RWPE1 (cell line): ENCODE measurements around the gene HSPB9.
A peak's percentile ranks its signal among the peaks of the same experiment; 100 is the strongest.

Experiments used
- CTCF ChIA-PET: fragments of 350-600 bp; sonication (Branson Sonifier 250); formaldehyde crosslinking; extraction: SDS; loops from one replicate; lab custom pipeline; 2021; lab: Yijun Ruan, JAX
- POLR2A ChIA-PET: fragments of 400-600 bp; formaldehyde crosslinking; extraction: SDS; loops from one replicate; lab custom pipeline; 2020; ENCODE audit warnings: antibody characterized with exemption; ENCODE audit not compliant: low non-redundant PET; lab: Yijun Ruan, JAX
- DNase-seq: peaks from one replicate; pipeline ENCODE4 v3.0.0; 2012; ENCODE audit warnings: low spot score
- H3K27ac ChIP-seq: fragments of 450-650 bp; 2 replicates; pipeline ENCODE4 v1.5.1; 2017
- CTCF ChIP-seq: fragments of 450-650 bp; conservative IDR thresholded peaks from 2 replicates; pipeline ENCODE4 v1.5.1; 2017; ENCODE audit warnings: low read depth, mild to moderate bottlenecking

Gene HSPB9

GRCh38 chr17:42131981-42132432, 9.4 kb downstream of the HSPB9 start:
- no peak overlapping the region for H3K27ac ChIP-seq
- ChIA-PET CTCF (interaction anchor here (0.6 to 1.4 kb wide), 3 partner anchors 10 to 181 kb away, joined by 3 to 4 read pairs (median 4); partner anchors contain the start of gene GHDC), POLR2A (no interaction called here)
- DNase-seq: no peak
- no peak for TF ChIP-seq CTCF

- peak overlapping the region; percentile 36 for H3K27ac ChIP-seq
- DNase-seq: no peak
- CTCF ChIA-PET: interaction anchor here (0.9 kb wide), 1 partner anchor 10 kb away, joined by 4 read pairs; no protein-coding TSS in a partner anchor
- POLR2A ChIA-PET: no interaction called here
- TF ChIP-seq CTCF: no peak
Measured at GRCh38 chr17:42132941-42133340, 10.3 kb downstream of the HSPB9 start.

- ChIA-PET CTCF (interaction anchor here (0.5 kb wide), 1 partner anchor 189 kb away, joined by 3 read pairs; no protein-coding TSS in a partner anchor), POLR2A (no interaction called here)
- H3K27ac ChIP-seq: peak overlapping the region; percentile 36
- no peak for TF ChIP-seq CTCF
- DNase-seq: no peak
Measured at GRCh38 chr17:42133461-42134041, 10.9 kb downstream of the HSPB9 start.

GRCh38 chr17:42135151-42135550, 12.5 kb downstream of the HSPB9 start:
- ChIA-PET POLR2A (no interaction called here), CTCF (no interaction called here)
- no peak for TF ChIP-seq CTCF
- peak overlapping the region; percentile 67; the same call in 1 of the 2 replicates for H3K27ac ChIP-seq
- no peak for DNase-seq

- ChIA-PET POLR2A (no interaction called here), CTCF (interaction anchor here (0.5 kb wide), 1 partner anchor 45 kb away, joined by 4 read pairs; no protein-coding TSS in a partner anchor)
- no peak for TF ChIP-seq CTCF
- peak; percentile 65 for DNase-seq
- H3K27ac ChIP-seq: peak overlapping the region; percentile 67
Measured at GRCh38 chr17:42135664-42136653, 13.4 kb downstream of the HSPB9 start.

GRCh38 chr17:42136654-42137051, 14.0 kb downstream of the HSPB9 start:
- TF ChIP-seq CTCF: no peak
- peak overlapping the region; percentile 67; the same call in 1 of the 2 replicates for H3K27ac ChIP-seq
- POLR2A ChIA-PET: no interaction called here
- DNase-seq: no peak
- CTCF ChIA-PET: interaction anchor here (0.5 kb wide), 1 partner anchor 45 kb away, joined by 4 read pairs; no protein-coding TSS in a partner anchor
